ENCODE data around the gene PIK3R4.

Gene PIK3R4

DNA sequence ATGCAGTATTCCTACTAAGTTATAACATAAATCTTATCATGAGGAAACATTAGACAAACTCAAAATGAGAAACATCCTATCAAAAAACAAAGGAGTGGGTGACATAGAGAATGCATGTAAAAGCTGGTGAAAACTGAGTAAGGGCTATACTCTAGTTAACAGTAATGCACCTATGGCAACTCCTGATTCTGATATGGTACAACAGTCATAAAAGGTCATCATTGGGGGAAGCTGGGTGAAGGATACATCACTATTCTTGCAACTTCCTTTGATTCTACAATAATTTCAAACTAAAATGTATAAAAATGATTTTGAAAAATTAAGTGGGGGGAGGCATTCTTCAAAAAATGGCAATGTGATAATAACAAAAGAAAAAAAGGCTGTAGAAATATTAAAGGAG, 6.8 kb downstream of the PIK3R4 start:
- no peak for DNase-seq

DNA sequence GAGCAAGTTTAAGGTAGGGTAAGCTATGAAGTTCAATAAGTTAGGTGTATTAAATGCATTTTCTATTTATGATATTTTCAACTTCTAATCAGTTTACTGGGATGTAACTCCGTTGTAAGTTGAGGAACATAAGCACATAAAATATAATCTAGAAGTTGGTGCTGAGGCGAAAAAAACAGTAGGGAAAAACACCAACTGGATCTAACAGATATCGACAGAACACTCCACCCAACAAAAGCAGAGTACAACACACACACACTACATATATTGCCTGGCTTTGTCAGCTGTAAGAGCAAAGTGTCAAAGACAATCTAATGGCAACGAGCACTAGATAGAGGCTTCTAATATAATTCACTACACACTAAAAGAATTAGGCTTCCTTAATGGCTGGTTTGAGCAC, 8.4 kb downstream of the PIK3R4 start:
- no peak for DNase-seq

DNA sequence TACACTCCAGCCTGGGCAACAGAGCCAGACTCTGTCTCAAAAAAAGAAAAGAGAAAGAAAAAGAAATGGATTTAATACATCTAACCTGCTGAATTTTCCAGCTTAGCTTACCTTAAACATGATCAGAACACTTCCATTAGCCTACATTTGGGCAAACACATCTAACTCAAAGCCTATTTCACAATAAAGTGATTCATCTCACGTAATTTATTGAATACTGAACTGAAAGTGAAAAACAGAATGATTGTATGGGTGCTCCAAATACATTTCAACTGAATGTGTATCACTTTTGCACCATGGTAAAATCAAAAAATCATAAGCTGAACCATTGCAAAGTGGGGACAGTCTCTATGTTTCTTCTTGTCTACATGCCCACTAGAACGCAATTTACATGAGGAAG, 9.0 kb downstream of the PIK3R4 start:
- peak; percentile 54 for DNase-seq

DNA sequence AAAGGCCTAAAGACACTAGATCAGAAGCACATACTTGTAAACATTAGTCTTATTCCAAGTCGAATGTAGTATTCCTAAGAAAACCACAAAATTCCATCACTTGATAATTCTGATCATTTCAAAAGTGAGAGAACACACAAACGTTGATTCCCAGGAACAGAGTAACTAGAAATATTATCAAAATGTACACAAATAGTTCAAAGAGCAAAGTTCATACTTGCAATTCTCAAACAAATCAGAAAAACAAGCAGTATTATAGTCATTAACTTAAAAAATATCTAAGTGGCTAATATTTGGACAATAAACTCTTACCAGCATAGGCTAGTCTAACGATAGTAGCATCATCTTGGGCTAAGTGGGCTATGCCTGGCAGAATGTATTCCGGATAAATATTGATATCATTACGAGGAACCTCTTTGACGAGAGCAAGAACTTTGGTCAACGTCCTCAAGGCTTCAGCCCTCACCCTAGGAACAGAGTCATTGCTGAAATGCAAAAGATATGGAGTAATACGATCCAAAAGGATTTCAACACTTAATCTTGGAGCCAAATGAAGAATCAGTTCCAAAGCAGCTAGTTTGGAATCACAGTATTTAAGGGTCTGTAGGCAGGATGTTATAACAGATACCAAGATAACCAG, 13.3 kb downstream of the PIK3R4 start:
- DNase-seq, result no peak

DNA sequence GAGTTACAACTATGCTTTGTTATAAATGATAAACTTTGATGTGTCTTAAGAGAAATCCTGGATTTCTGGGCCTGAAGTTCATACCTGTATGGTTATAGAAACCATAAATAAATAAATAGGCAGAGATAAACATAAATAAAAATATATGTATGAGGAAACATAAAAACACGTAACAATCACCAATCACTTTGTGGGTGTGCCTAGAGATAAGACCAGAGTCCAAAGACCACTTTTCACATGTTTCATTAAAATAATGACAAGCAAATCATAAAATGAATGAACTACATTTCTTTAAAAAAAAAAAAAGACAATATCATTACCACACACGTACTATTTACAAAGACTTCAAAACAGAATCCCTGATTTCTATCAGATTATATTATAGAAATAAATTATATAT, 14.1 kb downstream of the PIK3R4 start:
- no peak for DNase-seq

DNA sequence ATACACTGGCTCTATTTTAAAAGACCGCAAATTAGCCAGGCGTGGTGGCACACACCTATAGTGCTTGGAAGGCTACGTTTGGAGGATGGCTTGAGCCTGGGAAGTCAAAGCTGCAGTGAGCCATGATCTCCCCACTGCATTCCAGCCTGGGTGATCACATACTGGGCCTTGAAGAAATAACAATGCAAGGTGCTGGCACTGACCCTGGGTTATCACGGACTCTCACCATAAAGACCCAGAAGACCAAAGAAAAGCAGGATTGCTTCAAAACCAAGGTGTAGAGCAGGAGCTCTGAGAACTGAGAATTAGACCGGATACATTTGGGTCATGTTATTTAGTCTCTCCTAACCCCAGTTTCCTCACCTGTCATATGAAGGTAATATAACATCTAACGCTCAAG, 14.8 kb downstream of the PIK3R4 start:
- DNase-seq, result no peak

DNA sequence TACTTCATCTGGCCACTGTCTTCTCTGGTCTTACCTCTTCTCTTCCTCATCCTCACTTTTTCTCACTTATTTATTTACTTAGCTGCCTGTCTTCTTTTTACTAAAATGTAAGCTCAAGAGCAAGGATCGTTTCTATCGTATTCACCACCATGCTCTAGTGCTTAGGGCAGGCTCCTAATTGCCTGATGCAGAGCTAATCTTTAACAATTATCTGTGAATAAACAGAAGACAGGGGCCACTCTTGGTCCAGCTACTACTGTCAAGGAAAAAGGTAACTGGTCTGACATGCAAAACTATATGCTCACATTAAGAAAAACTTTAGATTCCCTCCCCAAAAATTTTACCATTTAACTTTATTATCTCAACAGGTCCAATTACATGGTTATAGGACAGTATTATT, 17.5 kb downstream of the PIK3R4 start:
- no peak for DNase-seq

DNA sequence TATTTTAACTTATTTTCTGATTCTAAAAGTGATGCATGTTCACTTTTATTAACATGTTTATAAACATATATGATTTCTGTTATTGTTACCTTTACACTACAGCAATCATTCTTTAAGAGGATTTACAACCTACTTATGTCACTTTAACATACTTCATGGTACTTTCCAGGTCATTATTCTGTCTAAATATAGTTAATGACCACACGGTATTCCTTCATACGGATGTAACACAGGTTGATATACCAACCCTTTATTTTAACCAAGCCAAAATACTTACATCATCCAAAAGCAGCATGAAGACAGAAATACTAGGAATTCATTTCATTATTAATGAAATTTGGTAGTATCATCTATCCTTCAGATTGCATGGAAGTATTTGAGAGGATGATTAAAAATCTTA, 18.6 kb downstream of the PIK3R4 start:
- DNase-seq, result no peak

DNA sequence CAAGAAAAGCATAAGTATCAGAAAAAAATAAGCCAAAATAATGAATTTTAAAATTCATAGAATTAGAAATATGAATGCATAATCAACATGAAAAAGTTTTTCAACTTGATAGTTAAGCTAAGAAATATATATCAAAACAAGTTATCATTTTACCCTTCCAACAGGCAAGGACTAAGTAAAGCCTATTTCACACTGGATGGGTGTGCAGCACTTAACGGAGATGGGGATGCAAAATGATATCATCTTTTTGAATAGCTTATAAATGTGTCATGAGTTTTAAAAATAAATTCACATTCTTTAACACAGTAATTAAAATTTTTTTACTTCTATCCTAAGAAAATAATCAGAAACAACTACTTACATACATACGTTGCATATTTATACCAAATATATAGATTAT, 20.9 kb downstream of the PIK3R4 start:
- DNase-seq, result no peak

DNA sequence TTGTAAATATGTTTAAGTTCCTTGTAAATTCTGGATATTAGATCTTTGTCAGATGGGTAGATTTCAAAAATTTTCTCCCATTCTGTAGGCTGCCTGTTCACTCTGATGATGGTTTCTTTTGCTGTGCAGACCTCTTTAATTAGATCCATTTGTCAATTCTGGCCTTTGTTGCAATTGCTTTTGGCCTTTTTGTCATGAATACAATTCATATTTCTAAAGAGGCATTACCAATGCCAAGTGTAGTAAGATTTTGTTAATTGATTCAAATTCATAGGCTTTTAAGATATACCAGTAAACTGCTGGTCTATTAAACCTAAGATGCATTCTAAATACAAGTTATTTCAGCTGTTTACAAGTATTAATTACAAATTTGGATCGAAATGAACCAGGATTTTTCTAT, 31.0 kb downstream of the PIK3R4 start:
- DNase-seq, result no peak

DNA sequence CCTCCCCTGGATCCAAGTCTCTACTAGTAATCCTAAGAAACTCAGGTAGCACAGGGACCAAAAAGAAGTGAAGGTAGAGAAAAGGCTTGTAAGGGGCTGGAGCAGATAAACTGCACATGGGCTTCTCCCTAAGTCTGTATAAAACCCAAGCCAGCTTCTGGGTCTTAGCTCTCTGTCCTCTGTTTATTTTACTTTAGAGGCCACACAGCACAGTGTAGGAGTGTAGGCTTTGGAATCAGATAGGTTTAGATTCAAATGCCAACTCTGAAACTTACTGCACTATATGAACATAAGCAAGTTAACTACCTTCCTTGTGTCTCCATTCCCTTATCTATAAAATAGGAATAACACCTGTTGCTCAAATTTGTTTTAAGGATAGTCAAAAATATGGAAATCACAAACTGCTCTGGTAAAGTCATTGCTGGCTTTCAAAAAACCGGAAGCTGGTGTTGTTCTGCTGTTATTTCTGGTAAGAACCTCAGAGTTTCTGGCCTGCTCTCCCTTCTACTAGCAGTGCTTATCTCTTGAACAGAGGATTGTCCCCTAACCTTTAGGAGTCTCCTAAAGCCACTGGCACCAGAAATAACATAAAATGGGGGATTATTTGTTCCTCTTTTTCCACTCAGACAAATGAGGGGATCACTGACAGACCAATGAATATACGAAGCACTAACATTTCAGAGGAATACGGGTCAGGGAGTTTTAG, 33.8 kb downstream of the PIK3R4 start:
- no peak for DNase-seq

DNA sequence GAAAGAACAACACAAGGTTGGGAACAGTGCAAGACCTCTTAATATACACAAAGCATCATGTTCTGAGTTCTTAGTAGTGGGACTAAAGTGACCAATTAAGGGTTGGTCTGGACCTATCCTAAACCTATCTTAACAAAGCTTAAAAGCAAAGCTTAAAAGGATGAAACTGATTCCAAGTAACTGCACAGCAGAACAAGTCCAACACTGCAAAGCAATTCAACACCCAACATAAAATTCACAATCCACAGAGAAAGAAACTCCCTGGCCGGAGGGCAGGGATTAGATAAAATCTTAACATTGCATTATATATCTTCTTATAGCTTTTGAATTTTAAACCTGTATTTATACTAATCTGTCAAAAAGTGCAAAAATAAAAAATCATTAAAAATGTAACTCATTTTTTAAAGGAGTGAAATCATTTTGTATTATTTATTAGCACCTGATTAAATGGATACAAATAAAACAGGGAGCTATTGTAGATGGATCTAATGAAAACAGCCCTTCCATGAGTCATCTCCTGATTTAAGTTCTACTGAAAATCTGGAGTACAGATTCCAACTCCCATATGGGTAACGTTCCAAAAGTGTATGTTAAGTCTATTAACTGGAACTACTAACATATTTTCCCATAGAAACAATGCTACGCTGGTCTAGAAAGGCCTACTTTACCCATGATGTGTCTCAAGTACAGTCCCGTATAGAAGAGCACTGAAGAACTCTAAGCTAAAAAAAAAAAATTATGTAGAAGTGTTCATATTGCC, 34.9 kb downstream of the PIK3R4 start:
- DNase-seq, result no peak

DNA sequence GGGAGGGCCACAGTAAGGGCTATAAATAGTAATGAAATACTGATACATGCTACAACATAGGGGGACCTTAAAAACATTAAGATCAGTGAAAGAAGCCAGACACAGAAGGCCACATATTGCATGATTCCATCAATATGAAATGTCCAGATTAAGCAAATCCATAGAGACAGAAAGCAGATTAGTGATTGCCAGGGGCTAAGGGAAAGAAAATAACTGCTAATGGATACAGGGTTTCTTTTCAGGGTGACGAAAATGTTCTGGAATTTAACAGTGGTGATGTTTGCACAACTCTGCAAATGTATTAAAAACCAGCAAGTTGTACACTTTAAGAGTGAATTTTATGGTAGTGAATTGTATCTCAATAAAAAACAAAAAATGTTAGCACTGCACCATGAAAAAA, 37.0 kb downstream of the PIK3R4 start:
- DNase-seq, result no peak

DNA sequence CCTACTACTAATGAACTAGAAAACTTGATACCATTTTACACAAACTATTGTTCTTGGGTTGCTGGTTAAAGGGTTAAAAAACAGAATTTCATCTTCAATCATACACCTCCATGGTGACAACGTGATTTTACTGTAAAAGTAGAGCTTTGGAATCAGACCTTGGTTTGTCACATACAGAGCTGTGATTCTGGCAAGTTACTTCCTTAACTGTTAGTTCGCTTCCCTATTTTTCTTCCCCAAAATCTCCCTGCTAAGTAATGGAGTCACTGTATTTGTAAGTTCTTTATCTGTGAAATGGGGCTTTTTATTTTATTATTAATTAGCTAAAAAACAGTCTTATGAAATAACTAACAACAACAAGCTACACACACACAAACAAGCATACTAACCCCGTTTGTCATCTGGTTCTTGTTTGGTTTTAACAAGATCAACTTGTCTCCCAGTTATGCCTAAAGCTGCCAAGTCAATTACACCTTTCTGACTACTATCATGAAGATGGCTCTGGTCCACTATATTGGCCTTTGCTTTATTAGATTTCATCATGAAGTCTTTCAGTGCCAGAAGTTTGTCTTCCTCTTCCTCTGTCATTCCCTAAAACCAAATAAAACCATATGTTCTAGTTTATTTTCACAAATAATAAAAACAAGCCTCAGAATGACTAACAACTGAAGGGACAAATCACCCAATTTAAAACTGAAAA, 38.6 kb downstream of the PIK3R4 start:
- DNase-seq, result peak; percentile 62

DNA sequence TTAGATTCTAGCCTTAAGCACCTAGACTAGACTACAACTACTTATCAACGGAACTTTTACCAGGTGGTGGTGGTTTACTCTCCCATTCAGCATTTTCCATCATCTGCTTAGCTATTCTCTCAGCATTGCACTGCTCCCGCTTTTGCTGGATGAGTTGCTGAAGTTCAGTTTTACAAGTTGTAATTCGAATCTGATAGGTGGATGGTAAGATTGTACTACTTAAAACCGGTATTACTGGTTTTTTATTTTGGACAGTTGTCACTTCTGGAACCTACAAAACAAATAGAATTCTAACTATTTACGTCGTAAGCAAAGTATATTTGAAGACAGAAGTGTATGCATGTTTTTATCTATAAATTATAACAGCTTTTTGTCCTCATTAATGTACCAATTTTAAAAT, 41.1 kb downstream of the PIK3R4 start:
- no peak for DNase-seq

DNA sequence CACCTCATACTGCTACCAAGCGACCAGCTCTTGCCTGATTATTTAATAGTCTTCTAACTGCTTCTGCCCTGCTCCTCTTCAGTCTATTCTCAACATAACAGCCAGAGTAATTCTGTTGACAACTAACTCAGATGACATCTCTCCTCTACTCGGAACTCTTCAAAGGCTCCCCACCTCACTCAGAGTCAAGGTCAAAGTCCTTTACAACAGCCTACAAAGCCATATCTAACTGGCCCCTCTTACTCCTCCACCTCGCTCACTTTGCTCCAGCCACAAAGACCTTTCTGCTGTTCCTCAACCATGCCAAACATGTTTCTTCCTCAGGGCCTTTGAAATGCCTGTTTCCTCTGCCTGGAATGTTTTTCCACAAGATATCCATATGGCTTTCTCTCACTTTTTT, 43.6 kb downstream of the PIK3R4 start:
- no peak for DNase-seq

DNA sequence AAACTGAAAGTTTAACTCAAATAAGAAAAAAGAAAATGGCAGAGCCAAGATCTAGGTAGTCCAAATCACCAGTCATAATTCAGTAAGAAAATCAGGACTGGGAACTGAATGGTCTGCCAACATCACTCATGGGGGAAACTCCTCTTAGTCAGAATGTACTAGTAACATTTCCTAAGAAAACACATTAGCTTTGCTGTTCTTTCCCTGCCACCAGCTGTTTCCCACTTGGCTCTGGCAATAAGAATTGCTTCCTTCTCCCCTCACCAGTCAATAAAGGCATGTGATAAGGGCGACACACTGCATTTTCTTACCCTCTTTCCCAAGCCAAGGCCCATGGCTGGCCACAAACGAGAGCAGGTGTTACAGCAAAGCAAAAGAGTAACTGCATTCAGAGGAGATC, 46.1 kb downstream of the PIK3R4 start:
- DNase-seq, result peak; percentile 25

DNA sequence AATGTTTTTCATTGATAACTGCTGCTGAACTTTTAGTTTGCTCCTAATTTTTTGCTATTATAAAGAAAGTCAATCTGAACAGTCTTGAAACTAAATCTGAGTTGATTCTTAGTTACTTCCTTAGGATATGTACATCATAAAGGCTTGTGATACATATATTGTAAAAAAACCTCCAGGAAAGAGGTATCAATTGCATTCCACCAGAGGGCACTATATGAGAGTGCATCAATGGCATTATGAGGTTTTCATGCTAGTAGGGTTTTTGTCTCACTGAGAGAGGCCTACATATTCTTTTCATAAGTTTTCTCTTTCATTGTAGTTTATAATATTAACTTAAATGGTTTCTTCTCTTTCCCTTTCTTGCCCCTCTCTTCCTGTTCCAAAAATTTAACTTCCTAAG, 46.9 kb downstream of the PIK3R4 start:
- DNase-seq, result peak; percentile 52

DNA sequence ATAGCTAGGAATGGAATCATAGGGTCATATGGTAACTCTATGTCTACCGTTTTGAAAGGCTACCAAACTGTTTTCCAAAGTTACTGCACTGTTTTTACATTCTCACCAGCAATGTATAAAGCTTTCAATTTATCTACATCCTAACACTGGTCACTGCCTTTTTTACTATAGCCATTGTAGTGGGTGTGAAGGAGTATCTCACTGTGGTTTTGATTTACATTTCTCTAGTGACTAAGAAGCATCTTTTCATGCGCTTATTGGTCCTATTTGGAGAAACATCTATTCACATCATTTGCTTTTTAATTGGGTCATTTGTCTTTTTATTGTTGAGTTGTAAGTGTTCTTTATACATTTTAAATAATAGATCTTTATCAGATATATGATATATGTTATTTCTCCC, 53.3 kb downstream of the PIK3R4 start:
- no peak for DNase-seq

DNA sequence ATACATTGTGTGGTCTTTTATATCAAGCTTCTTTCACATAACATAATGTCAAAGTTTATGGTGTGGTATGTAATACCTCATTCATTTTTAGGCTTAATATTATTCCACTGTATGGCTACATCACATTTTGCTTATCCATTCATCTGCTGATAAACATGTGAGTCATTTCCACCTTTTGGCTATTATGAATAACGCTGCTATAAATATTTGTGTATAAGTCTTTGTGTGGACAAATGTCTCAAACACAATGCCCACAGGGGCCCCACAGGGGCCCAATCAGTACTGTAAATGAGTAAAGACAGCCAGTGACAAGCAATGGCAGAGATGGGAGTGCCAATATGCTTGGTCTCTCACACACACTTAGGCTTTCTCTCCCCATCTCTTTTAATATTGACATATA, 54.2 kb downstream of the PIK3R4 start:
- no peak for DNase-seq

DNA sequence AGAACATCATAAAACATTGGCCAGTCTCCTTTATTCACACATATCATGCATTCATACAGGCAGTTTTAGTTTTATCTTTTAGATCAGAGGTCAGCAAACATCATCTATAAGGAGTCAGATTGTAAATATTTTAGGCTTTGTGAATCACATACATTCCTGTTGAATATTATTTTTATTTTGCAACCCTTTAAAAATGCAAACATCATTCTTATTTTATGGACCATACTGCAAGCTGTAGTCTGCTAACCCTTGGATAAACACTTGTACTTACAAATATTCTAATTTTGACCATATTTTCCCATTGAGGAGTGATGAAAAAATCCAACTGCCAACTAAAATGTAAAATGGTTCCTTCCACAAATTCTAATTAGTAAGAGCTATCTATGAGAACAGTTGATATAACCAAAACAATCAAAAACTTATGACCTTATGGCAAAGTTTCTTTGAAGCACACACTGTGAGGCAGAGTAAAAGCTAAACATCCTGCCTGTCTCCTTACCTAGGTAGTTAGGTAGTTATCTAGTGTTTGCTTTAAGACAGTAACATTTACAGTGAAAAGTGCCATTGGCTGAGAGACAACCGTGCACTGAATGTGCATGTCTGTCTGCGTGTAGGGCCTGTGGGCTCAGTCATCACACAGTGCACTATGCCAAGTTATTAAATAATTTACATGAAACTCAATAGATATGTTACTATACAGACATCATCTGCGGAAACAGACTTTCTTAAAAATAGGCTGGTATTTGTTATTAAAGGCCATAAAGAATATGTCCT, 57.7 kb downstream of the PIK3R4 start:
- no peak for DNase-seq

DNA sequence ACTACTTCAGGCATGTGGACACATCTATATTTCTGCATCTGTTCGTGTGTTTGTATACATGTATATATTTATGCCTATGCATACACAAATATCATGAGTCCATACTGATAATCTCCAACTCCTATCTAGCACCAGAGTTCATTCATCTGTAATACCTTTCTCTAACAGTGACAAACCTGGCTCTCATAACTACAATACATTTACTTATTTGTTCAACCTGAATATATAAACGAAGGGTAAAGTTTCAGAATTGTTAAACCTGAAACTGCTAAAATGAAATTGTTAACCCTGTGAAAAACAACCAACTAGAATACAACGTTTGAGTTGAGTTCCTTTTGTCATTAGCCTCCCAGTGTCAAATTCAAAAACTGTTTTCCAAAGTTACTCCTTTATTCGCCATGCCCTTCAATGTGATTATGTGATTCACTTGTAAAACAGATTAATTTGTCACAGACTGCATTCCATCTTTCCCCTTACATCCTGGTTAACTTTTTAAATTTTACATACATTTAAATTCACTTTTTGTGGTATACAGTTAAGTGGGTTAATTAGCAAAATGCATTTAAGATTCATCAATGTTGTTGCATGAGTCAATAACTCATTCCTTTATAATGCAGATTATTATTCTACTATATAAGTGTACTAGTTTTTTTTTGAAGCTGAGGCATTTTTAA, 58.5 kb downstream of the PIK3R4 start:
- no peak for DNase-seq
